Mucosa of descending colon (tissue), 3 donors: Measurements from ENCODE around the gene FPGS. TPM values are rescaled to one million over a fixed set of nuclear protein-coding genes. Genes with fewer than 3 reads are reported as not detected.

ENCODE experiments used
- ATAC-seq: fragments of 200-7000 bp; cut with Tn5 transposase; one replicate; pipeline ENCODE4 v1.9.1; 2020; ENCODE audit warnings: mild to moderate bottlenecking, moderate library complexity
- DNase-seq, 3 donors: peaks; one replicate each; pipeline ENCODE4 v3.0.0-alpha.2; 2020
- H3K36me3 ChIP-seq: fragments of 200-600 bp; one replicate; pipeline ENCODE4 v1.8.0; 2021; ENCODE audit warnings: low read depth, mild to moderate bottlenecking
- H3K4me1 ChIP-seq: fragments of 200-600 bp; one replicate; pipeline ENCODE4 v1.8.0; 2021; ENCODE audit warnings: low read depth, mild to moderate bottlenecking
- H3K4me3 ChIP-seq: fragments of 200-600 bp; one replicate; pipeline ENCODE4 v1.8.0; 2021; ENCODE audit warnings: mild to moderate bottlenecking
- H3K9me3 ChIP-seq: fragments of 200-600 bp; one replicate; pipeline ENCODE4 v1.8.0; 2021; ENCODE audit warnings: mild to moderate bottlenecking
- CTCF ChIP-seq: fragments of 200-600 bp; IDR thresholded peaks from one replicate; pipeline ENCODE4 v1.8.0; 2022; ENCODE audit warnings: antibody characterized with exemption, mild to moderate bottlenecking
- intact Hi-C, 2 donors: fragments of 100-400 bp; cut with DNase I in 1 of 2; cut with micrococcal nuclease in 1 of 2; formaldehyde crosslinking; loops; one replicate each; pipeline versions ENCODE4 v1.11.0 to v1.11.1; 2022; cut with DNase I, micrococcal nuclease
- total RNA-seq, 3 donors: library from RNA; stranded (reverse); fragmentation: NEBNext Ultra II Directional in 2 of 3; extraction: Animal tissue kit (Norgen Biotek cat#: 25700) in 2 of 3; gene quantifications; one replicate each; pipeline versions ENCODE4 v1.2.1 to v1.2.4, GENCODE V29; 2021 to 2023
- donor health status: DM: no; HTN: no; CAD: no; lungs with moderate emphysema.
- donor health status: DM: no; HTN: no; CAD: no.
- donor health status: DM: no; HTN: yes; CAD: no.

The FPGS gene
- total RNA-seq, 3 donors from 2014 or later: 41.0 to 46.5 (median 41.3) TPM

GRCh38 chr9:127793093-127793708, 9.5 kb upstream of the FPGS start:
- ATAC-seq (no peak), DNase-seq (no peak)
- H3K9me3 ChIP-seq: no peaks in the 10 kb centered on the region
- peaks cover 24% of the 10 kb centered on the region for H3K4me1 ChIP-seq
- intact Hi-C loops: no loop called here
- TF ChIP-seq CTCF: no peak
- H3K4me3 ChIP-seq: no peak overlapping the region
- peaks cover 17% of the 10 kb centered on the region for H3K36me3 ChIP-seq

- peak; percentile 35 for ATAC-seq
These were observed 8.5 kb upstream of the FPGS start for GRCh38 chr9:127794001-127794791.

GRCh38 chr9:127796225-127796813, 6.4 kb upstream of the FPGS start:
- H3K36me3 ChIP-seq: no peaks in the 10 kb centered on the region
- ATAC-seq: peak; percentile 42
- DNase-seq: no peak
- TF ChIP-seq CTCF: no peak
- intact Hi-C loops: no loop called here
- H3K9me3 ChIP-seq: no peaks in the 10 kb centered on the region
- H3K4me1 ChIP-seq: peaks cover 18% of the 10 kb centered on the region
- no peak overlapping the region for H3K4me3 ChIP-seq

More at GRCh38 chr9:127794001-127794791, 8.5 kb upstream of the FPGS start:
- no peak overlapping the region for H3K4me3 ChIP-seq
- intact Hi-C loops: no loop called here
- DNase-seq: no peak
- peaks cover 7% of the 10 kb centered on the region for H3K36me3 ChIP-seq
- no peak for TF ChIP-seq CTCF
- H3K9me3 ChIP-seq: no peaks in the 10 kb centered on the region
- peaks cover 18% of the 10 kb centered on the region for H3K4me1 ChIP-seq

GRCh38 chr9:127796852-127797370, 5.8 kb upstream of the FPGS start:
- H3K4me3 ChIP-seq: no peak overlapping the region
- no peaks in the 10 kb centered on the region for H3K9me3 ChIP-seq
- ATAC-seq (no peak), DNase-seq (no peak)
- no peaks in the 10 kb centered on the region for H3K36me3 ChIP-seq
- TF ChIP-seq CTCF: no peak
- intact Hi-C loops: no loop called here
- H3K4me1 ChIP-seq: peaks cover 22% of the 10 kb centered on the region

- DNase-seq: no peak
- H3K9me3 ChIP-seq: no peaks in the 10 kb centered on the region
- peaks cover 23% of the 10 kb centered on the region for H3K4me1 ChIP-seq
- TF ChIP-seq CTCF: no peak
- no peaks in the 10 kb centered on the region for H3K36me3 ChIP-seq
- ATAC-seq: no peak
- H3K4me3 ChIP-seq: no peak overlapping the region
- intact Hi-C loops: no loop called here
These were observed 617 bp upstream of the FPGS start for GRCh38 chr9:127801955-127802575.
